ENCODE data around the gene CTIF. TPM values are rescaled to one million over a fixed set of nuclear protein-coding genes. Genes with fewer than 3 reads are reported as not detected.

Gene CTIF
- total RNA-seq, 1 donor from 2014 or later, result 60.0 TPM

DNA sequence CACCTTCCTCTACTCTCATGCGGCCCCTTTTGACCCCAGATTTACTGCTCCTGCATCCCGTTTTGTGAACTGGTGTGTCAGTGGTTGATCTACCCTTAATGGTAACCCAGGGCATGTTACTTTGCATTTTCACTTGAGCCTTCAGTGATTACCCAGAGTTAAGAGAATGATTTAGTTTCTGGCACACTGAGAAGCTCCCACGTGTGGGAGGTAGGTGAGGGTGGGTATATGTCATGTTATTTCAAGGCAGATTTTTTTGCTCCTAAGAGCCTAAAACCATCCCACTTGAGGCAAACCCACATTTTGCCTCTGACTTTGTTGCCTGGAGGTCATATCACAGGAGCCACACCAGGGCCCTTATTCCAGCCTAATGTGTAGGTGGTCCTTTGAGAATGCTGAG lies 186.7 kb downstream of the CTIF start:
- TF ChIP-seq, protein P1, sequence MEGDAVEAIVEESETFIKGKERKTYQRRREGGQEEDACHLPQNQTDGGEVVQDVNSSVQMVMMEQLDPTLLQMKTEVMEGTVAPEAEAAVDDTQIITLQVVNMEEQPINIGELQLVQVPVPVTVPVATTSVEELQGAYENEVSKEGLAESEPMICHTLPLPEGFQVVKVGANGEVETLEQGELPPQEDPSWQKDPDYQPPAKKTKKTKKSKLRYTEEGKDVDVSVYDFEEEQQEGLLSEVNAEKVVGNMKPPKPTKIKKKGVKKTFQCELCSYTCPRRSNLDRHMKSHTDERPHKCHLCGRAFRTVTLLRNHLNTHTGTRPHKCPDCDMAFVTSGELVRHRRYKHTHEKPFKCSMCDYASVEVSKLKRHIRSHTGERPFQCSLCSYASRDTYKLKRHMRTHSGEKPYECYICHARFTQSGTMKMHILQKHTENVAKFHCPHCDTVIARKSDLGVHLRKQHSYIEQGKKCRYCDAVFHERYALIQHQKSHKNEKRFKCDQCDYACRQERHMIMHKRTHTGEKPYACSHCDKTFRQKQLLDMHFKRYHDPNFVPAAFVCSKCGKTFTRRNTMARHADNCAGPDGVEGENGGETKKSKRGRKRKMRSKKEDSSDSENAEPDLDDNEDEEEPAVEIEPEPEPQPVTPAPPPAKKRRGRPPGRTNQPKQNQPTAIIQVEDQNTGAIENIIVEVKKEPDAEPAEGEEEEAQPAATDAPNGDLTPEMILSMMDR (IDR thresholded peaks at IDR 0.05; ENCODE audit: borderline replicate concordance), result no peak
- Histone ChIP-seq H3K27me3 (ENCODE audit: low read depth) (no peaks in the 10 kb centered on the region), H3K36me3 (no peaks in the 10 kb centered on the region), H3K4me1 (peaks cover 35% of the 10 kb centered on the region), H3K4me3 (no peak overlapping the region), H3K27ac (replicated peaks) (no peak overlapping the region), H3K9me3 (replicated peaks) (peaks cover 13% of the 10 kb centered on the region)
- DNase-seq, result no peak
- intact Hi-C loops (cut with micrococcal nuclease), result no loop called here

DNA sequence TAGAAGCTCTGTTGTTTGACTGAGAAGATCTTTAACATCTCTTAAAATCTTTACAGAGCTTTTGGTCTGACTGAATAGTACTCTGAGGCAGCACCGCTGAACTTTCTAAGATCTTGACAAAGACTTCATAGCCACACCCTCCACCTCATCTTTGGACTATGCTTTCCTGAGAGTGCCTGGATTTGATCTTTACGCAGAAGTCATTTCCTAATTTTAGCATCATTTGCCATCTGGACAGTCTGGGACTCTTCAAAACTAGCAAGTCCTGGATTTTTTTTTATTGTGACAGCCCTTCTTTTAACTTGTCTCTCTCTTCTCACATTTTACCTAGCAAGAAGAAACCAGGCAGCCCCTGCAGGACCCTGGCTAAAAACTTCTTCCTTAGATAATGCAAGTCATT lies 188.8 kb downstream of the CTIF start:
- Histone ChIP-seq H3K36me3 (no peaks in the 10 kb centered on the region), H3K4me1 (peaks cover 28% of the 10 kb centered on the region), H3K27me3 (ENCODE audit: low read depth) (no peaks in the 10 kb centered on the region), H3K27ac (replicated peaks) (peak overlapping the region; percentile 55), H3K9me3 (replicated peaks) (peaks cover 13% of the 10 kb centered on the region), H3K4me3 (no peak overlapping the region)
- TF ChIP-seq, protein P1 (IDR thresholded peaks at IDR 0.05; ENCODE audit: borderline replicate concordance), result no peak
- no peak for DNase-seq
- intact Hi-C loops (cut with micrococcal nuclease), result no loop called here

DNA sequence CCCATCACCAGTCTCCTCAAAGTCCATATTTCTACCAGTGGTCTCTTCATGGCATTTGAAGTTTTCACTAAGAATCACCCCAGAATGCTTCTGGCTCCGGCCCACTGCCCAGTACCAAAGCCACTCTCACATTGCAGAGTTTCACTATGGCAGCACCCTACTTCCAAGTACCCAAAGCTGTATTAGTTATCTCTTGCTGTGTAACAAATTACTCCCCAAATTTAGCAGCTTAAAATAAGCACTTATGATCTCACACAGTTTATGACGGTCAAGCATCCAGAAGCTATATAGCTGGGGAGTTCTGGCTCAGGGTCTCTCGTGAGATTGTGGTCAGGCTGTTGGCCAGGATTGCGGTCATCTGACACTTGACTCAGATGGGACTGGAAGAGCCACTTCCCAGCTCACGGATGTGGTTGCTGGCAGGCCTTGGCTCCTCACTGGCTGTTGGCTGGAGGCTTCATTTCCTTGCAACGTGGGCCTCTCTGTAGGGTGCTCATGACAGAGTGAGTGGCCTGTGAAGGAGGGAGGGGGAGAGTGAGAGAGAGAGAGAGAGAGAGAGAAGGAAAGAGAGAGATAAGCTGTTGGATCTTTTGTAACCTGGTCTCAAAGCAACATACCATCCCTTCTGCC lies 189.5 kb downstream of the CTIF start:
- TF ChIP-seq, protein P1 (IDR thresholded peaks at IDR 0.05; ENCODE audit: borderline replicate concordance), result no peak
- Histone ChIP-seq H3K9me3 (replicated peaks) (peaks cover 13% of the 10 kb centered on the region), H3K36me3 (no peaks in the 10 kb centered on the region), H3K4me3 (no peak overlapping the region), H3K4me1 (peaks cover 31% of the 10 kb centered on the region), H3K27ac (replicated peaks) (peak overlapping the region; percentile 55), H3K27me3 (ENCODE audit: low read depth) (no peaks in the 10 kb centered on the region)
- no peak for DNase-seq
- intact Hi-C loops (cut with micrococcal nuclease), result no loop called here

DNA sequence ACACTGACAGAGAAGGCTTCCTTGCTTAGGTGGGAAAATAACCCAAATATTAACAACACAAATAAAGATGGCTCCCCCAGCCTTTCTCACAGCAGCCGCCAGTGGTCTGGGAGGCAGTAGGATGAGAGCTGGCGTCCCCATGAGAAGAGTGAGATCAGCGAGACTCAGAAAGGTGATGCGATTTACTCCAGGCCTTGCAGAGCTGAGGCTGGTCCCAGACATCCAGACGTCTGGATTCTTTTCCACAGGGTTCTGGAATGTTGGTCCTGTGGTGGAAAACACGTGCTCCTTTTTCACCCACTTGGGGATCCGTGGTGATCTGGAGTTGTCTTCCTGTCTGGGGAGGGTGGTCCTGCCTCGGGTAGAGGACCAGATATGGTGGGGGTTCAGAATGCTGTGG lies 190.6 kb downstream of the CTIF start:
- intact Hi-C loops (cut with micrococcal nuclease), result no loop called here
- no peak for DNase-seq
- Histone ChIP-seq H3K9me3 (replicated peaks) (peaks cover 13% of the 10 kb centered on the region), H3K36me3 (no peaks in the 10 kb centered on the region), H3K27ac (replicated peaks) (no peak overlapping the region), H3K4me3 (no peak overlapping the region), H3K4me1 (peaks cover 41% of the 10 kb centered on the region), H3K27me3 (ENCODE audit: low read depth) (no peaks in the 10 kb centered on the region)
- TF ChIP-seq, protein P1 (IDR thresholded peaks at IDR 0.05; ENCODE audit: borderline replicate concordance), result no peak

DNA sequence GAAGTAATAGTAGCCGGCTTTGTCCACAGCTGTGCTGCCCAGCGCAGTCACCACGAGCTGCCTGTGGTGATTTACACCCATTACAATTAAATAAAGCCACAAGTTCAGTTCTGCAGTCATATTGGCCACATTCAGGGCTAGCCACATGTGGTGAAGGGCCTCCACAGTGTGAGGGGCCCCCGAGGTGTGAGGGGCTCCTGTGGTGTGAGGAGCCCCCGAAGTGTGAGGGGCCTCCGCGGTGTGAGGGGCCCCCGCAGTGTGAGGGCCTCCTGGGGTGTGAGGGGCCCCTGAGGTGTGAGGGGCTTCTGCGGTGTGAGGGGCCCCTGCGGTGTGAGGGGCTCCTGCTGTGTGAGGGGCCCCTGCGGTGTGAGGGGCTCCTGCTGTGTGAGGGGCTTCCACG lies 191.2 kb downstream of the CTIF start:
- intact Hi-C loops (cut with micrococcal nuclease), result no loop called here
- H3K36me3 ChIP-seq, result no peaks in the 10 kb centered on the region
- H3K27me3 ChIP-seq (ENCODE audit: low read depth), result no peaks in the 10 kb centered on the region
- H3K4me1 ChIP-seq, result peaks cover 47% of the 10 kb centered on the region
- no peak overlapping the region for H3K4me3 ChIP-seq
- no peak overlapping the region for H3K27ac ChIP-seq (replicated peaks)
- H3K9me3 ChIP-seq (replicated peaks), result peaks cover 13% of the 10 kb centered on the region
- DNase-seq, result no peak
- TF ChIP-seq, protein P1 (IDR thresholded peaks at IDR 0.05; ENCODE audit: borderline replicate concordance), result no peak

Data from left ventricle myocardium inferior (tissue), 1 donor.